GM12878 (cell line): ENCODE results near the gene HSD17B2. TPM values are rescaled to one million over a fixed set of nuclear protein-coding genes. Genes with fewer than 3 reads are reported as not detected.

ENCODE experiments used
- ATAC-seq: fragments of 200-7000 bp; cut with Tn5 transposase; 3 replicates; pipeline ENCODE4 v1.9.1; 2020; ENCODE audit warnings: mild to moderate bottlenecking, moderate library complexity
- BruUV-seq: library from RNA; stranded (reverse); fragments of 400-500 nt; replicated peaks from 2 replicates; lab custom pipeline; 2021; lab: Mats Ljungman, UMichigan
- CTCF ChIA-PET: fragments of 300-600 bp; sonication (Branson Sonifier 250); formaldehyde crosslinking; extraction: SDS; loops from one replicate; lab custom pipeline; 2021; ENCODE audit warnings: inconsistent platforms; lab: Yijun Ruan, JAX
- POLR2A ChIA-PET: fragments of 350-600 bp; formaldehyde crosslinking; extraction: SDS; loops from one replicate; lab custom pipeline; 2021; ENCODE audit warnings: inconsistent platforms; lab: Charles Lee
- RAD21 ChIA-PET: fragments of 300-600 bp; sonication (Branson Sonifier 250); formaldehyde crosslinking; loops from one replicate; lab custom pipeline; 2023; ENCODE audit warnings: antibody characterized with exemption; ENCODE audit not compliant: unreplicated experiment; lab: Charles Lee
- SMC1A ChIA-PET: fragments of 300-600 bp; sonication (Branson Sonifier 250); formaldehyde crosslinking; loops from one replicate; lab custom pipeline; 2023; ENCODE audit not compliant: unreplicated experiment, uncharacterized antibody; lab: Charles Lee
- DNase-seq: peaks from one replicate; pipeline ENCODE4 v3.0.0-alpha.2; 2011; ENCODE audit warnings: low read depth, low spot score
- FAIRE-seq: peaks from 3 replicates; lab custom pipeline; 2011; peaks lifted over from hg19 to GRCh38; lab: Jason Lieb, UNC
- H2AFZ ChIP-seq: 2 replicates; pipeline ENCODE4 v1.6.0; 2011; ENCODE audit warnings: low read depth, low read length, control low read depth; ENCODE audit not compliant: control insufficient read depth
- H3K27ac ChIP-seq: 2 replicates; pipeline ENCODE4 v1.5.1; 2011; ENCODE audit warnings: control low read depth; ENCODE audit not compliant: control insufficient read depth, insufficient read depth
- H3K27me3 ChIP-seq, 2 experiments: replicated peaks in 1 of 2; 2 replicates each; pipeline versions ENCODE4 v1.6.0 to v1.6.1; 2011; ENCODE audit warnings: low read length in 1 of 2; ENCODE audit not compliant: control insufficient read depth in 2 of 2, insufficient read depth in 2 of 2
- H3K36me3 ChIP-seq, 2 experiments: 2 replicates each; pipeline ENCODE4 v1.5.1; 2011; ENCODE audit warnings: low read length in 1 of 2; ENCODE audit not compliant: control insufficient read depth in 2 of 2, insufficient read depth in 2 of 2
- H3K4me1 ChIP-seq: 2 replicates; pipeline ENCODE4 v1.6.1; 2011; ENCODE audit warnings: mild to moderate bottlenecking, low read length, moderate library complexity, mixed read lengths; ENCODE audit not compliant: control insufficient read depth, insufficient read depth
- H3K4me2 ChIP-seq: 2 replicates; pipeline ENCODE4 v1.6.0; 2011; ENCODE audit warnings: control low read depth; ENCODE audit not compliant: control insufficient read depth, insufficient read depth
- H3K4me3 ChIP-seq: fragments of 200-600 bp; sonication (generic); 2 replicates; pipeline ENCODE4 v1.5.1; 2016
- H3K79me2 ChIP-seq: 2 replicates; pipeline ENCODE4 v1.6.0; 2011; ENCODE audit warnings: low read length; ENCODE audit not compliant: control insufficient read depth, insufficient read depth
- H3K9ac ChIP-seq: 2 replicates; pipeline ENCODE4 v1.8.0; 2011; ENCODE audit warnings: low read length, control low read depth, mixed read lengths; ENCODE audit not compliant: control insufficient read depth, insufficient read depth
- H3K9me3 ChIP-seq: replicated peaks from 3 replicates; pipeline ENCODE4 v1.5.1; 2011; ENCODE audit warnings: mild to moderate bottlenecking, low read length; ENCODE audit not compliant: control insufficient read depth, insufficient read depth
- H4K20me1 ChIP-seq: 2 replicates; pipeline ENCODE4 v1.6.0; 2011; ENCODE audit not compliant: control insufficient read depth, insufficient read depth
- BRCA1 ChIP-seq: IDR thresholded peaks from 2 replicates; pipeline ENCODE4 v1.6.1; 2011; ENCODE audit warnings: low read depth, low read length, improper control_type of control experiment
- CREB1 ChIP-seq: IDR thresholded peaks from 2 replicates; pipeline ENCODE4 v1.6.1; 2012; ENCODE audit warnings: low read depth, mild to moderate bottlenecking, inconsistent platforms
- CREM ChIP-seq: IDR thresholded peaks from 2 replicates; pipeline ENCODE4 v1.6.1; 2014; ENCODE audit warnings: antibody characterized with exemption, low read depth
- ELK1 ChIP-seq: IDR thresholded peaks from 2 replicates; pipeline ENCODE4 v1.6.1; 2012; ENCODE audit warnings: low read depth, low read length, improper control_type of control experiment
- GABPA ChIP-seq: IDR thresholded peaks from 2 replicates; pipeline ENCODE4 v1.6.1; 2014; ENCODE audit warnings: antibody characterized with exemption, low read depth, mild to moderate bottlenecking, inconsistent platforms
- GATAD2B ChIP-seq: fragments of 450-650 bp; conservative IDR thresholded peaks from 2 replicates; pipeline ENCODE4 v1.6.1; 2017; ENCODE audit warnings: low read depth, mild to moderate bottlenecking, moderate library complexity
- HCFC1 ChIP-seq: fragments of 150-350 bp; IDR thresholded peaks from 2 replicates; pipeline ENCODE4 v1.6.1; 2014; ENCODE audit warnings: low read length
- JUND ChIP-seq: IDR thresholded peaks from 2 replicates; pipeline ENCODE4 v1.6.1; 2012; ENCODE audit warnings: low read depth, mild to moderate bottlenecking, low read length, improper control_type of control experiment, moderate library complexity
- KAT2A ChIP-seq: conservative IDR thresholded peaks from 2 replicates; pipeline ENCODE4 v1.6.1; 2011; ENCODE audit warnings: low read depth, low read length; ENCODE audit not compliant: control insufficient read depth
- MTA3 ChIP-seq: IDR thresholded peaks from 2 replicates; pipeline ENCODE4 v1.6.1; 2012; ENCODE audit warnings: low read length, inconsistent platforms, borderline replicate concordance
- MYB ChIP-seq: fragments of 150-350 bp; IDR thresholded peaks from 2 replicates; pipeline ENCODE4 v1.6.1; 2014; ENCODE audit warnings: mild to moderate bottlenecking, low read depth, low read length, borderline replicate concordance
- NR2F1 ChIP-seq: fragments of 450-650 bp; conservative IDR thresholded peaks from 2 replicates; pipeline ENCODE4 v1.6.1; 2017; ENCODE audit warnings: mild to moderate bottlenecking
- NRF1 ChIP-seq: conservative IDR thresholded peaks from 2 replicates; pipeline ENCODE4 v1.6.1; 2011; ENCODE audit warnings: mild to moderate bottlenecking, low read depth, low read length, improper control_type of control experiment
- RBBP5 ChIP-seq: fragments of 200-600 bp; sonication (generic); conservative IDR thresholded peaks from 2 replicates; pipeline ENCODE4 v1.6.1; 2016
- RFX5 ChIP-seq: IDR thresholded peaks from 2 replicates; pipeline ENCODE4 v1.6.1; 2011; ENCODE audit warnings: low read depth, low read length, improper control_type of control experiment
- SMARCA5 ChIP-seq: fragments of 450-650 bp; IDR thresholded peaks from 2 replicates; pipeline ENCODE4 v1.6.1; 2017; ENCODE audit warnings: mild to moderate bottlenecking
- ZNF274 ChIP-seq: IDR thresholded peaks from one replicate; pipeline ENCODE4 v1.8.0; 2011; ENCODE audit not compliant: insufficient read length, insufficient read depth
- ZNF384 ChIP-seq: IDR thresholded peaks from 2 replicates; pipeline ENCODE4 v1.6.1; 2012; ENCODE audit warnings: low read depth, mild to moderate bottlenecking, low read length, improper control_type of control experiment, borderline replicate concordance
- WGBS: methylation state at CpG from one replicate; pipeline ENCODE4 v1.1.6; 2016; ENCODE audit warnings: low lambda C conversion rate; ENCODE audit not compliant: insufficient replicate concordance, insufficient coverage; ENCODE audit errors: missing lambda C conversion rate; 5-methylcytosine and 5-hydroxymethylcytosine counted together
- in situ Hi-C: fragments of 300-500 bp; cut with MboI; formaldehyde crosslinking; loops from 9 replicates; pipeline ENCODE4 v1.14.3; 2018; ENCODE audit warnings: mixed read lengths
- intact Hi-C: fragments of 100-400 bp; cut with micrococcal nuclease; formaldehyde crosslinking; loops from one replicate; pipeline ENCODE4 v1.14.2; 2022; ENCODE audit not compliant: unreplicated experiment
- polyA plus RNA-seq, 11 experiments: library from polyadenylated mRNA; depleted of rRNA in 4 of 11; unstranded in 6 of 11; stranded (reverse) in 5 of 11; fragments of >200 nt; fragmentation: Nextera tagmentation in 4 of 11; fragmentation: Illumina TruSeq in 1 of 11; extraction: Ambion mirVana in 4 of 11; extraction: Trizol in 1 of 11; gene quantifications; 1 replicate in 1 of 11; 2 replicates in 10 of 11; pipeline versions ENCODE4 v1.2.1 to v1.2.3, GENCODE V29; 2011 to 2016; ENCODE audit warnings: inconsistent platforms in 2 of 11, missing spikeins in 2 of 11, low read depth in 1 of 11
- total RNA-seq, 4 experiments: library from RNA; depleted of rRNA in 3 of 4; stranded (reverse); fragments of >200 nt in 3 of 4; fragmentation: Illumina TruSeq in 1 of 4; extraction: Trizol in 1 of 4; gene quantifications; 2 replicates each; pipeline versions ENCODE4 v1.2.1 to v1.2.3, GENCODE V29; 2013 to 2021
- TF ChIP-seq, protein P1 (sequence below): IDR thresholded peaks from 2 replicates; pipeline ENCODE4 v1.6.1; 2012; ENCODE audit warnings: improper control_type of control experiment, low read depth, low read length; ENCODE audit not compliant: insufficient replicate concordance

HSD17B2 gene
- total and polyA plus RNA-seq, 10 of the 15 experiments (the other 5 are each of a cell fraction or from before 2014, with no cell fraction given), result not detected

DNA sequence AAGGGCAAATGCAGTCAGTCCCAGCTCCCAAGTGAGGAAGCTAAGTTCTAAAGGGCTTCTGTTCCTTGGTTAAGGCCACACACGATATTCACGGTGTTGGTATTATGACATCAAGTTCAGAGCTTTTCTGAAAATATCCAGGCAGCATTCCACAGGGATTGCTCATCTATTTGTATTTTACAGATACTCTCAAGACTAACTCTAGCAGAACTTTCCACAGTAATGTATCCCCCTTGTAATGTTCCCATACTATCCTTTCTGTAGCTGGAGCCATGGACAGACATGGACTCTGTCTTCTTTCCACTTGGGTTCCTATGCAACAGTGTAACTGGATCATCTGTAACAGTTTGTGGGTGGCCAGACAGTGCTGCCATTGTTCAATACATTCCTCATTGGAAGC, 37.3 kb upstream of the HSD17B2 start:
- SMC1A ChIA-PET, result no interaction called here
- no TSS peak for BruUV-seq
- Histone ChIP-seq H3K4me2 (no peak overlapping the region), H3K9ac (no peak overlapping the region), H3K79me2 (no peaks in the 10 kb centered on the region), H3K9me3 (no peaks in the 10 kb centered on the region), H3K4me3 (no peak overlapping the region), H3K36me3 (no peaks in the 10 kb centered on the region), H3K4me1 (no peaks in the 10 kb centered on the region), H2AFZ (no peak overlapping the region), H3K27me3 (no peaks in the 10 kb centered on the region), H4K20me1 (no peaks in the 10 kb centered on the region), H3K27ac (no peak overlapping the region)
- 94% methylated on average over 2 of the region's 2 CpGs for WGBS
- no peak for ATAC-seq
- TF ChIP-seq HCFC1 (no peak), KAT2A (no peak), SMARCA5 (no peak), MTA3 (no peak), ZNF274 (no peak), ZNF384 (no peak), ELK1 (no peak), MYB (no peak), RBBP5 (no peak), JUND (no peak), GATAD2B (no peak), RFX5 (no peak), NRF1 (no peak), BRCA1 (no peak), CREB1 (no peak), NR2F1 (no peak), CREM (no peak), GABPA (no peak)
- TF ChIP-seq, protein P1, sequence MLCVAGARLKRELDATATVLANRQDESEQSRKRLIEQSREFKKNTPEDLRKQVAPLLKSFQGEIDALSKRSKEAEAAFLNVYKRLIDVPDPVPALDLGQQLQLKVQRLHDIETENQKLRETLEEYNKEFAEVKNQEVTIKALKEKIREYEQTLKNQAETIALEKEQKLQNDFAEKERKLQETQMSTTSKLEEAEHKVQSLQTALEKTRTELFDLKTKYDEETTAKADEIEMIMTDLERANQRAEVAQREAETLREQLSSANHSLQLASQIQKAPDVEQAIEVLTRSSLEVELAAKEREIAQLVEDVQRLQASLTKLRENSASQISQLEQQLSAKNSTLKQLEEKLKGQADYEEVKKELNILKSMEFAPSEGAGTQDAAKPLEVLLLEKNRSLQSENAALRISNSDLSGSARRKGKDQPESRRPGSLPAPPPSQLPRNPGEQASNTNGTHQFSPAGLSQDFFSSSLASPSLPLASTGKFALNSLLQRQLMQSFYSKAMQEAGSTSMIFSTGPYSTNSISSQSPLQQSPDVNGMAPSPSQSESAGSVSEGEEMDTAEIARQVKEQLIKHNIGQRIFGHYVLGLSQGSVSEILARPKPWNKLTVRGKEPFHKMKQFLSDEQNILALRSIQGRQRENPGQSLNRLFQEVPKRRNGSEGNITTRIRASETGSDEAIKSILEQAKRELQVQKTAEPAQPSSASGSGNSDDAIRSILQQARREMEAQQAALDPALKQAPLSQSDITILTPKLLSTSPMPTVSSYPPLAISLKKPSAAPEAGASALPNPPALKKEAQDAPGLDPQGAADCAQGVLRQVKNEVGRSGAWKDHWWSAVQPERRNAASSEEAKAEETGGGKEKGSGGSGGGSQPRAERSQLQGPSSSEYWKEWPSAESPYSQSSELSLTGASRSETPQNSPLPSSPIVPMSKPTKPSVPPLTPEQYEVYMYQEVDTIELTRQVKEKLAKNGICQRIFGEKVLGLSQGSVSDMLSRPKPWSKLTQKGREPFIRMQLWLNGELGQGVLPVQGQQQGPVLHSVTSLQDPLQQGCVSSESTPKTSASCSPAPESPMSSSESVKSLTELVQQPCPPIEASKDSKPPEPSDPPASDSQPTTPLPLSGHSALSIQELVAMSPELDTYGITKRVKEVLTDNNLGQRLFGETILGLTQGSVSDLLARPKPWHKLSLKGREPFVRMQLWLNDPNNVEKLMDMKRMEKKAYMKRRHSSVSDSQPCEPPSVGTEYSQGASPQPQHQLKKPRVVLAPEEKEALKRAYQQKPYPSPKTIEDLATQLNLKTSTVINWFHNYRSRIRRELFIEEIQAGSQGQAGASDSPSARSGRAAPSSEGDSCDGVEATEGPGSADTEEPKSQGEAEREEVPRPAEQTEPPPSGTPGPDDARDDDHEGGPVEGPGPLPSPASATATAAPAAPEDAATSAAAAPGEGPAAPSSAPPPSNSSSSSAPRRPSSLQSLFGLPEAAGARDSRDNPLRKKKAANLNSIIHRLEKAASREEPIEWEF, result no peak
- RAD21 ChIA-PET, result no interaction called here
- in situ Hi-C loops, result no loop called here
- POLR2A ChIA-PET, result no interaction called here
- intact Hi-C loops, result no loop called here
- no peak for FAIRE-seq
- CTCF ChIA-PET, result no interaction called here
- no peak for DNase-seq
